Retinal pigment epithelial cell (primary cell): Measurements from ENCODE around the gene ST13.
"Not testable (repeated sequence)": the region's sequence is repeated elsewhere in the genome, so short reads cannot be mapped to it uniquely, and the experiment has no call there.

Experiments
- DNase-seq: peaks from one replicate; pipeline ENCODE4 v3.0.0-alpha.2; 2010; ENCODE audit warnings: low read depth
- H3K4me3 ChIP-seq: 2 replicates; pipeline ENCODE4 v1.5.1; 2011; ENCODE audit warnings: mild to moderate bottlenecking, low read length, control low read depth, moderate library complexity
- TF ChIP-seq, protein P1 (sequence below): conservative IDR thresholded peaks from 2 replicates; pipeline ENCODE4 v1.5.1; 2011; ENCODE audit warnings: low read depth, low read length, control low read depth, inconsistent platforms

Gene ST13

GRCh38 chr22:40838486-40838885 lies 18.0 kb downstream of the ST13 start:
- TF ChIP-seq, protein P1, sequence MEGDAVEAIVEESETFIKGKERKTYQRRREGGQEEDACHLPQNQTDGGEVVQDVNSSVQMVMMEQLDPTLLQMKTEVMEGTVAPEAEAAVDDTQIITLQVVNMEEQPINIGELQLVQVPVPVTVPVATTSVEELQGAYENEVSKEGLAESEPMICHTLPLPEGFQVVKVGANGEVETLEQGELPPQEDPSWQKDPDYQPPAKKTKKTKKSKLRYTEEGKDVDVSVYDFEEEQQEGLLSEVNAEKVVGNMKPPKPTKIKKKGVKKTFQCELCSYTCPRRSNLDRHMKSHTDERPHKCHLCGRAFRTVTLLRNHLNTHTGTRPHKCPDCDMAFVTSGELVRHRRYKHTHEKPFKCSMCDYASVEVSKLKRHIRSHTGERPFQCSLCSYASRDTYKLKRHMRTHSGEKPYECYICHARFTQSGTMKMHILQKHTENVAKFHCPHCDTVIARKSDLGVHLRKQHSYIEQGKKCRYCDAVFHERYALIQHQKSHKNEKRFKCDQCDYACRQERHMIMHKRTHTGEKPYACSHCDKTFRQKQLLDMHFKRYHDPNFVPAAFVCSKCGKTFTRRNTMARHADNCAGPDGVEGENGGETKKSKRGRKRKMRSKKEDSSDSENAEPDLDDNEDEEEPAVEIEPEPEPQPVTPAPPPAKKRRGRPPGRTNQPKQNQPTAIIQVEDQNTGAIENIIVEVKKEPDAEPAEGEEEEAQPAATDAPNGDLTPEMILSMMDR: no peak
- DNase-seq: no peak
- no peak overlapping the region for H3K4me3 ChIP-seq

- TF ChIP-seq, protein P1: no peak
- H3K4me3 ChIP-seq: no peak overlapping the region
- DNase-seq: no peak
Observed at GRCh38 chr22:40834619-40835018, 21.8 kb downstream of the ST13 start.

DNA sequence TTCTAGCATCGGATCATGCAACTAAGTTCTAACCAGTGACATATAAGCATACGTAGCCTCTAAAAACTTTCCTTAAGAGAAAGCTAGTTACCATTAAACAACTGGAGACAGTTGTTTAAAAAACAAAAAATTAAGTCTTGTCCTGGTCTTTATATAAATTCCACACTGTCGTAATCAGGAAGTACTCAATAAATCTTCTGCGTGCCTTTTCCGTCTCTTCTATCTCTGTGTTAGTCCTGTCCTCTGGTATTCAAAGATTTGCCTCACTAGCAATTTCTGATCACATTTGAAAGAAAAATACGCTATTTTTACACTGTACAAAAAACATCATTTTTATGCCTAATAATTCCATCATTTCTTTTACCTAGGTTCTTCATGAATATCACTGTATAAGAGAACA lies 27.3 kb downstream of the ST13 start:
- H3K4me3 ChIP-seq: no peak overlapping the region
- DNase-seq: no peak
- TF ChIP-seq, protein P1: no peak

DNA sequence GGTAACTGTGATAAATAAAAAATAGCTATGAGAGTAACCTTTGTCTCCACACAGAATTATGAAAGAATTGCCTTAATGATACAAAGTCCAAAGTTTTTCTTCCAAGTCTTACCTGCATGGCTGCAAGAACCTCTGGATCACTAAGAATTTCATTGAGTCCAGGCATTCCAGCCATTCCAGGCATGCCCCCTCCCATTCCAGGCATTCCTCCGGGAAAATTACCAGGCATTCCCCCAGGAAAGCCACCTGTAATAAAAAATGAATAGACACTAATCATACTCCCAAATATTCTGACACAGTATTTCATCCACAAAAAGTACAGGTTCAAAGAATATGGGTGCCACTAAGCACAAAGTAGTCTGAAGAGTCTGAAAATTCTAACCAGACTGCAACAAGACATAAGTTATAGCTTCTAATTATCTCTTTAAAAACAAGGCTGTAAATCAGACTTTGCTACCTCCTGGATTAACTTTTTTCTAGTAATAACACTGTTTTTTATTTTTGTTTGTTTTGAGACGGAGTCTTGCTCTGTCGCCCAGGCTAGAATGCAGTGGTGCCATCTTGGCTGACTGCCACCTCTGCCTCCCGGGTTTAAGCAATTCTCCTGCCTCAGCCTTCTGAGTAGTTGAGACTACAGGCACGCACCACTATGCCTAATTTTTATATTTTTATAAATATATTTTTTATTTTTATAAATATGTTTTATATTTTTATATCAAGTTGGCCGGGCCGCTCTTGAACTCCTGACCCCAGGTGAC lies 29.3 kb downstream of the ST13 start:
- no peak for DNase-seq
- H3K4me3 ChIP-seq: no peak overlapping the region
- TF ChIP-seq, protein P1: no peak

GRCh38 chr22:40826292-40826691 lies 30.1 kb downstream of the ST13 start:
- not testable (repeated sequence) for DNase-seq

DNA sequence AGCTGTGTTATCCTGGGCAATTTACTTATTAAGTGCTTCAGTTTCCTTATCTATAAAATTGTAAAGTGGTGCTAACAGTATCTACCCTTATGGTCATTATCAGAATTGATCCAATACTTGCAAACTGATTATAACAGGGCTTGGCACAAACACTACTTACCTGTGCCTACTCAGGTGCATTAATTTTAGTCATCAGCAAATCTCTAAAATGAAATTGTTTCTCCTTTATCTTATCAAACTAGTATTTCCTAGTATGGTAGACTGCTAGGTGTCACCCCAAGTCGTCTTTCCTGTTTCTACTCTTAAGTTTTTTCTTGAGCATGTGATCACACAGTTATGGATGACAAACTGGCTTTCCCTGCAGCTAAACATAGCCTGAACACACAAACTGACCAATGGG lies 33.0 kb downstream of the ST13 start:
- no peak for DNase-seq
- TF ChIP-seq, protein P1: no peak
- H3K4me3 ChIP-seq: no peak overlapping the region

More at GRCh38 chr22:40826292-40826691, 30.1 kb downstream of the ST13 start:
- H3K4me3 ChIP-seq: not testable (repeated sequence)

DNA sequence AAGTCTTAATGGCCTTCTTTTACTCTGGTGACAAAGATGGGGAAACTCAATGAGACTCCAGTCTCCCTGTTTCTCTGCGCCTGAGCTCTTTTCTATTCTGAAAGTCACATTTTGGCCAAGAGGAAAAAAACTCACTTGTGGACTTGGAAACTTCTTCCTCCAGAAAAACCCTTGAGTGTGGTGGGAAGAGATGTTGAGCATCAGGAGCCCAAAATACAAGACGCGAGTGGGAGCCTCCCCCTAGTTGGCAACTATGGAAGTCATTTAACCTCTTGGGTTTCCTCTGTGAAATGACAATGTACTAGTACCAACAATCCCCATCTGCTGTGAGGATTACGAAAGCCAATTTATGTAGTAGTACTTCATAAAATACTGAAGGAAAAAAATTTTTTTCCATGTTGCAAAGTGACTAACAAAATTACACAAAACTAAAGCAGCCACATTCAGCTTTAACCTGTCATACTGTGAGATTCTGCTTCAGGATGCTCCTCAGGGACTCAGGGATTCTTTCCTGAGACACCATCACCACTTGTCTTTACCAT lies 36.8 kb downstream of the ST13 start:
- TF ChIP-seq, protein P1: no peak
- H3K4me3 ChIP-seq: peak overlapping the region; percentile 94
- no peak for DNase-seq
